HG02588 (cell line): ENCODE results near the gene CIAPIN1.
A peak's percentile ranks its signal among the peaks of the same experiment; 100 is the strongest.

Source experiments
- ATAC-seq: cut with Tn5 transposase; IDR thresholded peaks from one replicate; pipeline ENCODE4 v1.9.1; 2021; ENCODE audit warnings: mild to moderate bottlenecking, moderate library complexity; ENCODE audit not compliant: unreplicated experiment

The CIAPIN1 gene

DNA sequence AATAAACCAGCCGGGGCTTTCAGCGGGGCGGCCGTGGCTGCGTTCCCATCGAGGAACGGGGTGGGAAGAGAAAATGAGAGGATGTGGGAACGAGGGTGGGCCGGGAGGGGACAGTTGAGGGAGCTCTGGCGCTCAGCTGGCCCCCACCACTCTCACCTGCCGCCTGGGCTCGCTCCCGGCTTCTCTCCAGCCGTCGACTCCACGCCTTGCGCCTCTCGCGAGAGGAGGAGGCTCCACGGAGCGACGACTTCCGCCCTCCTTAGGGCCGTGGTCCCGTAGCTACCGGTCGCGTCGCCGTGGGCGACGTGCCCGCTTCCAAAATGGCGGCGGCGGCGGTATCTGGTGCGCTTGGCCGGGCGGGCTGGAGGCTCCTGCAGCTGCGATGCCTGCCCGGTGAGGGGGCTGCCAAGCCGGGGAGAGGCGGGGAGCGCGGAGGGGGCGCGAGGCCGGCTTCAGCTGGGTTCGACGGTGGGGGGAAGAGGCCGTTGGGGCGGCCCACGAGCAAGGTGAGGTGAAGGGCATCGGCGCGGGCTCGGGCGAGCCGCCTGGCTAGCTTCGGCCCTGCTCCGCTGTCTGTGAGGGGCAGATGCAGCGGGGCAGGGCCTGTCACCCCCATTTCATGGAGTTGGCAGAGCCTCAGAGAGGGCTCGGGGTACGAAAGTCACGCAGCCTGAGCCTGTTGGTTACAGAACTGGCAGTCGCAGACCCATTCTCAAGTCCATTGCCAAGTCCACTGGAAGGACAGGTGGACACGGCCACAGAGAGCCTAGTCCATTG, at the start of gene CIAPIN1, which contains the start of gene COQ9:
TSS of gene CIAPIN1 (minus strand) at position 200 of the 777 bp plus-strand sequence. CDS start 6,457 bp downstream, outside the sequence.
TSS of gene COQ9 (plus strand) at position 294 of the 777 bp plus-strand sequence. CDS start at position 321, 27 bp downstream.
- ATAC-seq: peak; percentile 95

DNA sequence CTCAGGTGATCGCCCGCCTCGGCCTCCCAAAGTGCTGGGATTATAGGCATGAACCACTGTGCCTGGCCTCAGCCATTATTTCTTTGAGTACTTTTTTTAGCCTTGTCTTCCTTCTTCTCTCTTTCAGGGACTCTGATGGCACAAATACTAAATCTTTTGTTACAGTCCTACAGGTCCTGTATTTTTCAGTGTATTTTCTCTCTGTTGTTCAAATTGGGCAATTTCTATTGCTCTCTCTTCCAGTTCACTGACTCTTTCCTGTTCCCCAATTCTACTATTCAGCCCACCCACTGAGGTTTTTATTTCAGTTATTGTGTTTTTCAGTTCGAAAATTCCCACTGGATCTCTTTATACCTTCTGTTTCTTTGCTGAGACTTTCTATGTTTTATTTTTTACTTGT, 46.6 kb upstream of the CIAPIN1 start:
- no peak for ATAC-seq

DNA sequence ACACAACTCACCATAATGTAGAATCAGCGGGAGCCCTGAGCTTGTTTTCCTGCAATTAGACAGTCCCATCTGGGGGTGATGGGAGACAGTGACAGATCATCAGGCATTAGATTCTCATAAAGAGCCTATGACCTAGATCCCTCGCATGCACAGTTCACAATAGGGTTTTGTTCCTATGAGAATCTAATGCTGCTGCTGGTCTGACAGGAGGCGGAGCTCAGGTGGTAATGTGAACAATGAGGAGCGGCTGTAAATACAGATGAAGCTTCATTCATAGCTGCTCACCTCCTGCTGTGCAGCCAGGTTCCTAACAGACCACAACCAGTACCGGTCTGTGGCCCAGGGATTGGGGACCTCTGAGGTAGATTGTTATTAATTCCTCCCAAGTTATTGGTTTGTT, 42.0 kb upstream of the CIAPIN1 start:
- no peak for ATAC-seq

DNA sequence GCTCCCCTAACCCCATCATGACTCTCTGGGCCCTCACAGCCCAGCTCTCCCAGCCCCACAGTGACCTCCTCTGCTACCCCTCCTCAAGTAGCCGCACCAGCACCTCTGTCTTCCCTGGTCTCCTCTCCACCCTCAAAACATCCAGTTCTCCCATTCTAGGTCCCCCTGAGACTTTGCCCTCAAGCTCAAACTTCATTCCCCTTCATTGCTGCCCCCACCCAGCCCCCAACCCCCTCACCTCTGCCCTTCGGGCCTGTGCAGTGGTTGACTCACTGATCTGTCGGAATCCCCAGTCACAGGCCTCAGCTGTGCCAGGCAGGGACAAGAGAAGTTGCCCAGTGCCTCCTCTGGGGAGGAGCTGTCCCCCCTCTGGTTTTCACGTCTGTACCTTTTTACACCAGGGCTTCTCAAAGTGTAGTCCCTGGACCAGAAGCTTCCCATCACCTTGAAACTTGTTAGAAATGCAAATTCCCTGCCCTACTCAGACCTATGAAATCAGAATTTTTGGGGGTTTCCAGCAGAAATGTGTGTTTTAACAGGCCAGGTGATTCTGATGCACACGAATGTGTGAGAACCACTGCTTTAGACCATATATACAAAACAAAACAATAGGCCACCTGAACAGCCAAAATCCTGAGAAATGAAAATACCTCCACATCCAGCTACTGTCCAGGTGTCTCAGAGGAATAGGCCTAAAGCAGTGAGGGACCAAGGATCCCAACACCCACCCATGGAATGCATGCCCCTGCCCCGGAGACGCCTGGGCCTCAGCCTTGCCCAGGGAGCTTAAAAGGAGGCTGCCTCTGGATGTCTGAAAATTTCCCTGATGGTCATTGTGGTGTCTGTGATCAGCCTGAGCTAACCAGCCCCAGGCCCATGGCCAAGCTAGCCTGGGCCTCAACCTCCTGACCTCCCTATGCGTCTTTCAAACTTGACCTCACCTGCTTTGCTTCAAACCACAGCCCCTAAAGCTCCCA, 40.0 kb upstream of the CIAPIN1 start:
- no peak for ATAC-seq

DNA sequence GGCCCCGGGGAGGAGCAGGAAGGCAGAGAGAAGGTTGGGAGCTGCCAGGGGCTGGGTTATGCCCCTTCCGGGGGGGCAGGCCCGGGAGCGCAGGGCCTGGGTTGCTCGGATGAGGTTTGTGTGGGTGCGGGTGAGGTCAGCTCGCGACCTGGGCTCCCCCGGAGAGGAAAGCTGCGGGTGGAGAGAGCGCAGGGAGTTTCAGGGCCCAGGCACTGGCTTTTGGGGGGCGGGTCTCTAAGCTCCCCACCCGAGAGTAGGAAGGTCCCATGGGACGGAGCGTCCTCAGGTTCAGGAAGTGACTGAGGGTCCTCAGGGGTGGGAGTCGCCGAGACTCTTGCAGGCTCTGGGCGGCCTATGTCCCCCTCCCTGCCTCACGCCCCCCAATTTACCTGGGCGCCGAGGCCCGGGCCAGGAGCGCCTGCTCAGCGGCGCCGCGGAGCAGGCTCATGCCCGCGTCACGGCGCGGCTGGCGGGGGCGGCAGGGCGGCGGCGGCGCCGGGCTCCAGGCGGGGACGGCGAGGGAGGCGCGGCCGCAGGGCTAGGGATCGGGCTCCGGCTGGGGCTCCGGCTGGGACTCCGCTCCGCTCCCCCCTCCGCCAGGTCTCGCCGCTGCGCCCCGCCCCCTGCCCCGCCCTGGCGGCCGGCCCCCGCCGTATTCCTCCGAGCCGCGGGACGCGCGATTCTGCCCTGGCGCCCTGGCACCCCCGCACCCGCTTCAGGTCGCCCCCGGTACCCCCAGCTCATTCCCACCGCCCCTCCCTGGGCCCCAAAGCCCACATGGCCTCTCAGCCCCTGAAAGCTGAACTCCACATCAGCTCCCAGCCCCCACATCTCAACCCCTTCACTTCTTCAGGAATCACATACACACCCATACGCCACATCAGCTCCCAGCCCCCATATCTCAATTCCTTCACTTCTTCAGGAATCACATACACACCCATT, 39.0 kb upstream of the CIAPIN1 start, which contains the start of gene DOK4:
TSS of gene DOK4 (minus strand) at position 578 of the 942 bp plus-strand sequence. CDS start 6,986 bp downstream, outside the sequence.
- peak; percentile 76 for ATAC-seq

DNA sequence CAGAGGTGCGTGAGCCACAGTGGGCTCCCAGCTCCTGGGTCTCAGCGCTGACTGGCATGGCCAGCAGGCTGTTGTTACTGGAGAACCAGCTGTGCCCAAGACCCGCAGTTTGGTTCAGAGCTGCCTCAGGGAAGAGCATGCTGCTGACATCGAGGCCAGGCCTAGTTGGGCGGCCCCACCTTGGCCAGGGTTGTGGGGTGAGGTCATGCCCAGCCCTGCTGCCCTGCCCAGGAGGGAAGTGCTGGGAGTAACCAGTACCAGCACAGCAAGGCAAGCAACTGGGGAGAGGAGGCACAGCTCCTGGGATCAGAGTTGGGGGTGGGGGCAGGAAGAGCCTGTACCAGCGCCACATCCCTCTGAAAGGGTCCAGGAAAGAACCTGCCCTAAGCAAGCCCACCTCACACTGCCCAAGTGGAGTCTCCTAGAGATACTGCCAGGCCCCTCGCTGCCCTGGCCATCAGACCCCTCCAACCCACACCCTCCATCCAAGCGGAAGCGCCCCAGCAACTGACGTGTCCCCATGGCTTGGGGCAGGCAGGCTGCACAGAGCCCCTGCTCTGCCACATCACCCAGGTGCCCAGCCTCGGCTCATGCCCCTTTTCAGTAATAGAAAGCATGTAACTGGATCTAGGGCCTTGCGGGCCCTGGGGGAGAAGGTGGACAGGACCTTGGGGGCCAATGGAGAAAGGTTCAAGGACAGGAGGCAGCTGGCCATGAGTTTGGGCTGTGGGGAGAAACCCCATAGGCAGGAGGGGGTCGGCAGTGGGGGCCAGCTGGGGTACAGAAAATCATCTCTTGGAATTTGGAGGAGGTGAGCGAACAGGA, 38.1 kb upstream of the CIAPIN1 start:
- no peak for ATAC-seq

DNA sequence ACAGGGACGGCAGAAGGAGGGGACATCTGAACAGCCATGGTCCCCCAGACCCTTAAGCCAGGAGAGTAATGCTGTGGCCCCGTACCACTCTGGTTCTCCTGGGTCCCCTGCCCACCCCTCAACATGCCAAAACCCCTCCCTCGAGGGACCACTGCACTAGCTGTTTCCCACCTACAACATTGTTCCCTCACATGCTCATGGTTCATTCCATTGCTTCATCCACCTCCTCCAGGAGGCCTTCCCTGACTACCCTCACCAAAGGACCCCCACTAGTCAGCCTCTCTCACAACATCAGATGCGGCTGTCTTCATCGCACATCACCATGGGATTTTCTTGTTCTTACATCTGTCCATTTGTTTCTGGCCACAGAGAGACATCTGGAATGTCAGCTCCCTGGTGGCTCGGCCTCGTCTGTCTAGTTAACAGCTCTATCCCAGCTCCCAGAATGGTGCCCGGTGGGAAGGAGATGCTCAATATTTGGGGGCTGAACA, 37.4 kb upstream of the CIAPIN1 start:
- no peak for ATAC-seq

DNA sequence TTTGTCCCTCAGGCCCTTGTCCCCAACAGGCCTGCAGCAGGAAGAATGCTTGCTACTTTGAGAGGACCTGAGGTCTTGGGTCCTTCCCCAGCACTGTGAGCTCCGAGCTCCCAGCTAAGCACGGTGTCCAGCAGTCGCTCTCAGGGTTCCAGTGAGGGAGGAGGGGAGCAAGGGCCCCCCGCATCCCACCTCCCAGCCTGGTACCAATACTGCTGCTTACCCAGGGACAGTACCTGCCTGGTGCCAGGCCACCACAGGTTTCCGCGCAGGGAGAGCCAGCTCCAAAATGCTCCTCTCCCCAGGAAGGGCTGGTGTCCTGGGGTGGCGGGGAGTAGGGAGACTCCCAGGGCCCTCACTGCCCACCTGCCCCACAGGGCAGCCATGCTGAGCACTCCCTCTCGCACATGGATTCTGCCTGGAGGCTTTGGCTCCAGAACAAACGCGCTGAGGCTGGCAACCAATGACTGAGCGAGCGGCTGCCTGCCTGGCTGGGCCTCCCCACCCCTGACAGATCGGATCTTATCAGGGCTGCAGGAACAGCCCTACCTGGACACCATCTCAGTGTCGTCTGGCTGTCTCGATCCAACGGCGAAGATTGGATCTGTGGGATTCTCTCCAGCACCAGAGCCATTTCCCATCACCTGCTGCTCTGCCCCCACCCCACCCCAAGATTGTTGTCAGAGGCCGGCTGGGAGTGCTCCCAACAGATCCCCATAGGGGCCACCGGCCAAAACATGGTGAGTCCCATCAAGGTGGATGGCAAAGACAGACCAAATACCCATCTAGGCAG, 36.7 kb upstream of the CIAPIN1 start:
- ATAC-seq: no peak

DNA sequence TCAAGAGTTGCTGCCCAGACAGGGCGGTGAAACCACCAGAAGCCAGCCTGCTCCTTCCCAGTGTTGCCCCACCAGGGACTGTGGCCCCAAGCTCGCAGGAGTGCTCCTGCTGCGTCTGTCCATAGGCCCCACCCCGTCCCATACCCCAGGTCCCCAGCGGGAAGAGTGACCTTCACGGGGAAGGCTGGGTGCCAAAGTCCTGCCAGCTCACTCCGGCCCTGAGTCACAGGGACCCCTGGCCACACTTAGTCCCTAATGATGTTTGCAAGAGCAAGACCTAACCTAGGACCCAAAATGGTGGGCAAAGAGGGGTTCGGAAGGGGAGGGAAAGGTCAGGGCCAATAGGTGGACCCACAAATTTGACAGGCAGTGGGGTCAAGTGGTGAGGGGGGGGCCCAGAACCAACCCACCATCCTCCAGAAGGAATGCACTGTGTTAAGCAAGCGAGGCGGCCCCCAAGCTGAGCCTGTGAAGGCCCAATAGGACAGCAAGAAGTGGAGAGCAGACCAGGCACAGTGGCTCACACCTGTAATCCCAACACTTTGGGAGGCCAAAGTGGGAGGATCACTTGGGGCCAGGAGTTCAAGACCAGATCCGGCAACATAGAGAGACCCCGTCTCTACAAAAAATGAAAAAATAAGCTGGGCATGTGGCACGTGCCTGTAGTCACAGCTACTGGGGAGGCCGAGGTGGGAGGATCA, 35.8 kb upstream of the CIAPIN1 start:
- ATAC-seq: no peak

DNA sequence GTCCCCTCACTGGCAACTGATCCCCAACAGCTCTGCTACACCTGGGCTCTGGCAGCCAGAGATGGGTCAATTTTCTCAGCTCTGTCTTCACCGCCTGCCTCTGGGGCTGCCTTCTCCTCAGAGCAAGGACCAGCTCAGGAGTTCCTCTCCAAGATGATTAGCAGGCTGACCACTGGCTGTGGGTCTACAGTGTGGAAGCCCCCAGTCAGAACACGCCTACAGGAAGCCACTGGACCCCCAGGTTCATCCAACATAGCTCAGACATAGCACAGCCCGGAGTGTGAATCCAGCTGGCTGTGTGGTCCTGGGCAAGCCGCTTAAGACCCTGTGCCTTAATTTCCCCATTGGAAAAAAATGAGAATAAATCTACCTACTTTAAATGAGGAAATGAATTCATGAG, 34.2 kb upstream of the CIAPIN1 start:
- ATAC-seq: no peak

DNA sequence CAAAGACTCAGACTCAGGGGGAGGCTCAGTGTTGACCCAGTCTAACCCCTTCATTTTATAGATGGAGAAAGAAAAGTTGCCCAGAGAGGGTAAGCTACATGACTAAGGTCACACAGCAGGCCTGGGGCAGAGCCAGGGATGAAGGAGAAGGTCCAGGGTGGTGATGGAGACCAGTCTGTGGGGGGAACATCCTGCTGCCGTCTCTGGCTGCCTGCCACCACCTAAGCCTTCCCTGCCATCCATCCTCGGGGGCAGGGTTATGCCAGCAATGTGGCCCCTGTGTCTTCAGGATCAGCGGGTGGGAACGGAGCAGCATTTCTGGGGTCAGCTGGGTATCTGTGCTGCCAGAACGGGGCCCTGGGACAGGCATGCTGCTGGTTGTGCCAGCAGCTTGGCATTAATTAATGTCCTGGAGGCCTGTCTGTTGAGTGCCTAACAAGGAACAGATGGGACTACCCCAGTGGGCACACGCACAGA, 33.6 kb upstream of the CIAPIN1 start:
- ATAC-seq: no peak

DNA sequence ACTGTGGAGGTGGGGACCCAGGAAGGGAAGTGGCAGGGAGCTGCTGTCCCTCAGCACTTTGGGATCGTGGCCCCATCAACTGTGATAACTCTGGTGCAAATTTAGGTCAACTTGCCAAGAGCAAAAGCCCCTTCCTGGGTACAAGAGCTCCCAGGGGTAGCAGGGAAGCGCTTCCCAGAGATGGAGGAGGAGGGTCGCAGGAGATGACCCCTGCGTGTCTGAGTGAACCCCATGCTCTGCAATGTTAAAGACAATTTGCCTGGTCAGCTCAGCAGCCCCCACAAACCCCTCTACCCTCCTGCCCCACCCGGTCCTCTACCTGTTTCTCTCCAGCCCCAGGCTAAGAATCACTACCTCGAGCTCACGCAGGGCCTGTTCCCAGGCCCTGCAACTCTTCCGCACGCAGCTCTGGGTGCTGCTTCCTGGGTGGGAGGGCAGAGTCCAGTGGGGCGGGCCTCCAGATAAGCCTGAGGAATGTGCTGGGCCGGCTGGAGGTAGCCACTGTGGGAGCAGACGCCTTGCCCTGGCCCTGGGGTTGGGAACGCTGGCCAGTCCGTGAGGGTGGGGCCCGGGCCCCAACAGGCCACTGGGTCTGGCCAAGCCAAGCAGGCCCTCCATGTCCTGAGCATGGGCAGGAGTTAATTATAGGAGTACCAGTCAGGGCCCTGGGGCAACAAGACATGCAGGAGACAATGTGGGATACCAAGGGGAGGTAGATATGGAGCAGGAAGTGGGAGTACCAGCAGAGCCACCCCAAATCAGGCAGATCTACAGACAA, 33.0 kb upstream of the CIAPIN1 start:
- no peak for ATAC-seq

DNA sequence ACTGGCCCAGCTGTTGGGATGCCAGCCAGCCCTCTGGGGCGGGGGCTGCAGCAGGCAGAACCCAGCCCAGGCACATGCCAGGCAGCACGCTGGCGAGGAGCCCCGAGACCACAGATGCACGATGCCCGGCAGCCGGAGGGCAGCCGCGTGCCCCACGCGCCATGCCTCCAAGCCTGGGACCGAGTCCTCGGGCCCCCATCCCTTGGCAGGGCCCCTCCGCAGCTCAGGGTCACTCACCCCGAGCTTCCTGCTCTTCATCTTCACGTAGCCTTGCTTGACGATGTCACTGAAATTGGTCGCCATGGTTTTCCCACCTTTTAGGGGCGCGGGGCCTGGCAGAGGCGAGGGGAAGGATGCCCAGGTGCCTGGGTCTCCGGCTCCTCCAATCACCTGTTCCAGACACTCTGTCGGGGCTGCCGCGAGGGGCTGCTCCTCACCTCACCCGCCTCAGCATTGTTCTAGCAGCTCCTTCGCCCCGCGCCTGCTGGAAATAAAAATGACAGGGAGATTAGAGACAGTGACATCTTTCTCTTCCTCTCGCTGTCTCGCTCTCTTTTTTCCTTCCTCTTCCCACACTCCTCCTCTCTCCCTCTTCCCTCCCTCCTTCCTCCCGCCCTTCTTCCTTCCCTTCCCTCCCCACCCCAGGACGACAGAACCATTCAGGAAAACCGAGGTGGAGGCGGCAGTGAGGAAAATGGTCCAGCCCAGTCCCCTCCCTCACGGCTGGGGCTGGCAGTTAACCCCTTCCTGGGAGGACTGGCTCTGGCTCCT, 32.2 kb upstream of the CIAPIN1 start:
- ATAC-seq: no peak

DNA sequence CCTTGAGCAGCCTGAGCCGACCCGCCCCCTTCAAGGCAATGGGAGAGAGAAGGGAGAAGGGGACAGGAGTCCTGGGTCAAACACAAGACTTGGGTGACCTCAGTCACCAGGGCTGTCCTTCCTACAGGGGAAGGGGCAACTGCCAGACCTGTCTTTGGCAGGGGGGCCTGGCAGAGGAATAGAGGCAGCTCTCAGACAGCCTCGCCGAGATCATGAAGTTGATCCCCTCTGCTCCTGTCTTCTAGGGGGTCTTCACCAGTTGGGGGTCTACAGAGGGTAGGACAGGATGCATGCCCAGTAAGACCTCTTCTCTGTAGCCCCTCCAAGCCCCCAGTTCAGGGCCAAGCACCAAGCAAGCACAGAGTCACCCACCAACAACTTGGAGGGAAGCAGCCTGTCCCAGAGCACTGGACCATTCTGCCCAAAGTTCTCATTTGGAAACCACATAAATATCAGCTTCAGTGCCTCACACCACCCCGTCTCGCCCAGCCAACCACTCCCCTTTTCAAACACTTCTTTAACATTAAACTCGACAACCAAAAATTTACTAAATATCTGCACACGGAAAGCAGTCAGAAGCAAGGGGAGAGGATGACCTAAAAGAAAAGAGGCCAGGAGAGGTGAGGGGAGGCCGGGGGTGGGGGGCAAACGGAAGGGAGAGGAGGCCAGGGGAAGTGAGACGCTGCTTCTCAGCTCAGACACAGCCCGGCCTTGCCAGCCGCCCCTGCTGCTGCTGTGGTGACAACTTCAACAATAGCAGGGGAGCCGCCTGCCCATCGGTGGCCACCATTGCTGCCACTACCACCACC, 31.4 kb upstream of the CIAPIN1 start:
- ATAC-seq: no peak

DNA sequence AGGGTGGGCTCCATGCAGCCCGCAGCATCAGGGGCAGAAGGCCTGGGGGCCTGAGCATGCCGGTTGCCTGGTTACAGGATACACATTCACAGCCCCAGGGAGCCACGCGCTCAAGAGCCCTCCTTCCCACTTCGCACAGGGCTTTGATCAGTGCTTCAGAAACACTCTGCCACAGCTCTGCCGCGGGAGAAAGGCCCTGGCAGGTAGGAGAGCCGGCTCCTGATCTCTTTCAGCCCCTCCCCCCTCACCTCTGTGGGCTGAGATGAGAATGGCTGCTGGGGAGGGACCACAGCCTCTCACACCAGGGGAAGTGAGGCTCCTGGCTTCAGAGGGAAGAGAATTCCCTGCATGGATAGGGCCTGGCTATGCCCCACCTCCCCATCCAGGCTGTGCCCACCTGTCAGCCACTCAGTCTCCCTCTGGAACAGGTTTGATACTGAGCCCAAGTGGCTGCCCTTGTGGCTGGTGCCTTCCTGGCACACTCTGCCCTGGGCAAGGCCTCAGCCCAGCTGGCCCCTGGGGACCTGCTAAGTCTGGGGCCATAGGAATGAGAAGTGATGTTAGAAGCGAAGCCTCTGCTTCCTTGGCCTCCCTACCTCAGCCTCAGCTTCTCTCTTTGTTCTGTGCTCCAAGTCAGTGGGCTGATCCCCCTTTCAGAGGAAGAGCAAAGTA, 30.5 kb upstream of the CIAPIN1 start:
- ATAC-seq: no peak
